Panc1 (cell line): Measurements from ENCODE around the gene DUT.

Experiments
- POLR2AphosphoS5 ChIP-seq: IDR thresholded peaks from 2 replicates; pipeline ENCODE4 v1.6.1; 2012; ENCODE audit warnings: mild to moderate bottlenecking, low read depth, low read length, moderate library complexity
- SIN3A ChIP-seq: IDR thresholded peaks from 2 replicates; pipeline ENCODE4 v1.6.1; 2012; ENCODE audit warnings: low read depth, mild to moderate bottlenecking, low read length, moderate library complexity, borderline replicate concordance; ENCODE audit not compliant: insufficient read depth
- TCF7L2 ChIP-seq: IDR thresholded peaks from 2 replicates; pipeline ENCODE4 v1.6.1; 2011; ENCODE audit warnings: mild to moderate bottlenecking, low read depth, low read length, inconsistent platforms

DNA sequence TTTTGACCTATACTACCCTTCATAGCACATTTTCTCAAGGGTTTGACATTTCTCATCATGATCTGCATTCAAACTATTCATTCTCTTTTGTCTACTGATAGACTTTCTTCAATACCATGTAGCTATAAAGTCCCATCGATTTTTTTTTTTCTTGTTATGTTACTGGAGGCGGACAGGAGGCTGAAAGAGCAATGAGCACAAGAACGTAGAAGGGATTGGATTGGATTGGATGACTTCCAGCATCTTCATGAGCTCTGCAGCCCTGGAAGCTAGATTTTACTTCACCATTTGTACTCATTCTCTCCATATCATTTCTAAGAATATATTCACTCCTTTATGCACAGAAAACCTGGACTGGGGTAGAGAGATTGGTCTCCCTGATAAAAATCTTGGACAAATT, 43.2 kb downstream of the DUT start:
- TF ChIP-seq POLR2AphosphoS5 (no peak), TCF7L2 (no peak), SIN3A (no peak)
